Vagina (tissue), 2 donors: Measurements from ENCODE around the gene CEP128.

Experiments used
- CTCF ChIP-seq, 3 experiments: fragments of 450-650 bp in 2 of 3; fragments of 200-600 bp in 1 of 3; sonication (generic) in 1 of 3; IDR thresholded peaks; one replicate each; pipeline ENCODE4 v1.5.1; 2017 to 2019; ENCODE audit warnings: antibody characterized with exemption in 3 of 3, mild to moderate bottlenecking in 2 of 3, moderate library complexity in 2 of 3
- POLR2AphosphoS5 ChIP-seq, 2 donors: sonication (generic); formaldehyde crosslinking; IDR thresholded peaks; one replicate each; pipeline ENCODE4 v1.9.0; 2017; ENCODE audit warnings: antibody characterized with exemption in 2 of 2, mild to moderate bottlenecking in 2 of 2, low read depth in 1 of 2; ENCODE audit not compliant: insufficient read depth in 1 of 2

GRCh38 chr14:80973931-80974641 is 32.5 kb upstream of the CEP128 start:
- TF ChIP-seq CTCF (IDR thresholded peaks at IDR 0.05) = no peak
- TF ChIP-seq POLR2AphosphoS5 (IDR thresholded peaks at IDR 0.05; ENCODE audit: insufficient read depth in 1 of 2, low read depth in 1 of 2) = no peak
